ENCODE measurements around the gene GTF2F2. TPM values are rescaled to one million over a fixed set of nuclear protein-coding genes. Genes with fewer than 3 reads are reported as not detected.

Gene GTF2F2
- total RNA-seq, 1 experiment from 2014 or later = 49.6 TPM

DNA sequence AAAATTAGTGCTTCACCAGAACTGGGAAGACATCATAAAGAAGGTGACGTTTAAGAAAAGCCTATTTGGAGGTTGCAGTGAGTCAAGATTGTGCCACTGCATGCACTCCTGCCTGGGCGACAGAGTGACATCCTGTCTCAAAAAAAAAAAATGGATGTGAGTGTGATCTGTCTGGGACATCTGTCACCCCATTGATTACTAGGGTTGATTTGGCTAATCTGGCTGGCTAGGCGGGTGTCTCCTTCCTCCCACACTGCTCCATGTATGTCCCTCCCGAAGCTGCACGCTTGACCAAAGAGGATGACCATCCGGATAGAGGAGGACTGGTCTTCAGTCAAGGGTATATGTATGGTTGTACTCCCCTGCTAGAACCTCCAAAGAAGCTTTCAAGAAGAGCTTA, 2.6 kb downstream of the GTF2F2 start:
- no peak for DNase-seq (ENCODE audit: low read depth)

DNA sequence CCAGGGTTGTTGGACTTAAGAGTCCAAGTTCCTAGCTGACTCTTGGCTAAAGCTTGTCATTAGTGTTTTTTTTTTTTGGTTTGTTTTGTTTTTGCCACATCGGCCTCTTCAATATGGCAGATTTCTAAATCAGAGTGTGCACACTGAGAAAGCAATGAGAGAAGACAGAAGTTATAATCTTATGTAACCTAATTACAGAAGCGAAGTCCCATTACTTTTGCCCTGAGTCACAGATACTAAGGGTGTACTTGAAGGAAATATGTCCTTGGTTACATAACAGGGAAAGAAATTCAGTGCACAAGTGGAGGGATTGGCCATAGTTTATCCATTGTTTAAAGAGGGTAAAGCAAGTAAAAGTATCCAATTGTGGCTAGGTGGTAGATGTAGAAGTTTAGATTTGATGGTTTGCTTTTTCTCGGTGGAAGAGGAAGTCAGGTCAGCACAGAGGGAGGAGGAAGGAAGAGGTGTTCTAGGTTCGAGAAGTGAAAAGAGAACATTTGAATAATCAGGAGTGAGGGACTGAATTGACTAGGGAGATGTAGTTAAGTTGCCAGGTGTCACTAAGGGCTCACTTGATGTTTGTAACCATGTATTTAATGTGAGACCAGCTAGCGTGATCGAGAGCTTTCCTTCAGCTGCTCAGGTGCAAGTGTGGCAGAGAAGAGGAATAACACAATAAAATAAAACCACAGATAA, 12.2 kb downstream of the GTF2F2 start:
- DNase-seq (ENCODE audit: low read depth) = no peak

DNA sequence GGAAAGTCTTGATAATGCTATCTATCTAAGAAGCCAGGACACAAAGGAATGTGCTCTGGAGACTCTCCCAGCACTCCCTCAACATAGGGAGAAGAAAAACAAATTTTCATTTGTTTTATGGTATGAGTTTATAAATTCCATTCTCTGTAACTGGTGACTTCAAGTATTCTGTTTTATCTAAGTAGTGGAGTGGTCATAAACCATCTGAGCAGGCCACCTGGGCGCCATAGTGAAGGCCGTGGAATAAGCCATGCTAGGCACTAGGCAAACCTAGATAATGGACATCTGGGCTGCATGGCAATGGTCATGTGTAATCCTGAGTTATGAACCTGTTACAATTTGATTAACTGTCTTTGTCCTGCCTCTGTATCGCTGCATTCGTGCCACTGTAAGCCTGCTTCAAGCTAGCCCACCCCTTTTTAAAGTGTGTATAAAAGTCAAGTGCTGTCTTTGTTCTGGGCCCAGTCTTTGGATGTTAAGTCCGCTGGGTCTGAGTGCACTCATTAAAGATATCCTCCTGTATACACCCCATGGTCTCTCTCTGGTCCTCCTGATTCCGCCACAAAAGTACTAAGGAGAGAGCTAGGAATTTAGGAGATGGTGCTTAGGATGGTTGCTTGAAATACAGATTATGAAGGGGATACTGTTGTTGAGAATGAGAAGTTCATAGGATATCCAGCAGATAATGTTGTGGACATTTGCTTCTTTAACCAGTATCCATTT, 13.2 kb downstream of the GTF2F2 start:
- DNase-seq (ENCODE audit: low read depth) = no peak

DNA sequence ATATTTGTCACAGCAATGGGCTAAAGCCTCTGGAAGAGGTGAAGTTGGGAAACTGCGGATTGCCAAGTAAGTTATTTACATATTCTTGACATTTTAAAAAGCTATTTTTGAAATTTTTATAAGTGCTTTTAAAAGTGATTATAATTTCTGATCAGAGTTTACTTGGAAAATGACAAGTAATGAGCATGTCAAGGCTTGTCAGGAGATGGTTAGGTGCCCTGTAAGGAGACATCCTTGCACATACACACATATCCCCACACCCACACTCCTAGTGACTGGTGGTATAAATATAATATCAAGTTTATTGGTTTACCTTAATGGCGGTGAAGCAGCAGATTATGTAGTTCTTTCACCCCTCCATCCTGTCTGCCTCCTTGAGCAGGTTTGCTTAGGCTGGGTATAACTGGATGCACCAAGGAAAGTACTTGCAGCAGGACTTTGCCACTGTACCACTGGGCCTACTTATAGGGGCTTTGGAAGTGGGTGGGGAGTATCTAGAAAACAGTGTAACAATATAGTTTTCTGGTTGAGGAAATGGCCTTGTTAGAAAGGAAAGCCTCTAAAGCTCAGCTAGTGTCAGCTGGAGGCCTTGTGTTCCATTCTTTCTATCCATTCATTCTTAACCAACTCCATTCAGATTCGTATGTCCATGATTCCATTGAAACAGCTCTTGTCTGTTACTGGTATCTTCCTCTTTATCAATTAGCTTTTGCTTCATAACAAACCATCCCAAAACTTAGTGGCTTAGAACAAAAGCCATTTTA, 16.6 kb downstream of the GTF2F2 start:
- no peak for DNase-seq (ENCODE audit: low read depth)

DNA sequence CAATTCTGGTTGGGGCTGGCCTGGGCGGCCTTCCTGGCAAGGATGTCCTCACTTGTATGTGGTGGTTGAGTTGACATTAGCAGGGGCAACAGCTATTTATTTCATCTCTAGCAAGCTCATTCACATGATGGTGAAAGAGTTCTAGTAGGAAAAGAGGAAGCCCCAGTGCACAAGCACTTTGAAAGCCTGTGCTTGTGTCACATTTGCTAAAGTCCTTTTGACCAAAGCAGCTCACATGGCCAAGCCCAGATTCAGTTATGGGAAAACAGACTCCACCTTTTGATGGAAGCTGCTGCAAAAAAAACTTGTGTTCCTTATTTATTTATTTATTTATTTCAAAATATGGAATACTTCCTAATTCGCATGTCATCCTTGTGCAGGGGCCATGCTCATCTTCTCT, 17.2 kb downstream of the GTF2F2 start:
- DNase-seq (ENCODE audit: low read depth) = no peak

DNA sequence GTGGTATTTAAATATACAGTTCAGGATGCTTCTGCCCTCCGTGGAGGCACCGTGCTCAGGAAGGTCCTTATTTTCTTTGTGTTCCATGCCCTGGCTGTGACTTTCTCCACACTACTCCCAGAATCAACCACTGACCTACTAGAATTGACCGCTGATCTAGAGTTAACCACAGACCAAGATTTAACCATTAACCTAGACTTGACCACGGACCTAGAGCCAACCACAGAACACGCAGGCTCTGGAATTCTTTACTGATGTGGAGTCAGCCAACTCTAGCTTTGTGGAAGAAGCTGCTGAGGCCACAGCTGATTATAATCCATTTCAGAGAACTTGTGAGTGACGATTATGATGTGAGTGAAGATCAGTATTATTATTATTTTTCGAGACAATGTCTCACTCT, 18.0 kb downstream of the GTF2F2 start:
- DNase-seq (ENCODE audit: low read depth) = peak; percentile 33

DNA sequence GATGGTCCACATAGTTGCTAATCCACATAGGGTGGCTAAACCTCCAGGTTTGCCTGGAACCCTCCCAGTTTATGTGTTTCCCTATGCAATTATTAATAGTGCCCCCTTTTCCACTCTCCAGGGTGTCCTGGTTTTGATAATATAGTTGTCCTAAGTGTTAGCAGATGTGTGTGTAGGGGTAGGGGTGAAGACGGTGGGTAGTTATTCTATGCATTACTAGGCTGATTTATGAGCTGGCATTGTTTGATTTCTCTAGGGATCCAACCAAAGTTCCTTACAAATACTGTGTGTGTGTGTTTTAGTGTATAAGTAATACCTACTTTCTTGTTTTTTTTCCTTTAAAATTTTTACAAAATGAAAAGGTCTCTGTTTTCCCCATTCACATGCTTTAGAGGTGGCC, 21.1 kb downstream of the GTF2F2 start:
- DNase-seq (ENCODE audit: low read depth) = no peak

DNA sequence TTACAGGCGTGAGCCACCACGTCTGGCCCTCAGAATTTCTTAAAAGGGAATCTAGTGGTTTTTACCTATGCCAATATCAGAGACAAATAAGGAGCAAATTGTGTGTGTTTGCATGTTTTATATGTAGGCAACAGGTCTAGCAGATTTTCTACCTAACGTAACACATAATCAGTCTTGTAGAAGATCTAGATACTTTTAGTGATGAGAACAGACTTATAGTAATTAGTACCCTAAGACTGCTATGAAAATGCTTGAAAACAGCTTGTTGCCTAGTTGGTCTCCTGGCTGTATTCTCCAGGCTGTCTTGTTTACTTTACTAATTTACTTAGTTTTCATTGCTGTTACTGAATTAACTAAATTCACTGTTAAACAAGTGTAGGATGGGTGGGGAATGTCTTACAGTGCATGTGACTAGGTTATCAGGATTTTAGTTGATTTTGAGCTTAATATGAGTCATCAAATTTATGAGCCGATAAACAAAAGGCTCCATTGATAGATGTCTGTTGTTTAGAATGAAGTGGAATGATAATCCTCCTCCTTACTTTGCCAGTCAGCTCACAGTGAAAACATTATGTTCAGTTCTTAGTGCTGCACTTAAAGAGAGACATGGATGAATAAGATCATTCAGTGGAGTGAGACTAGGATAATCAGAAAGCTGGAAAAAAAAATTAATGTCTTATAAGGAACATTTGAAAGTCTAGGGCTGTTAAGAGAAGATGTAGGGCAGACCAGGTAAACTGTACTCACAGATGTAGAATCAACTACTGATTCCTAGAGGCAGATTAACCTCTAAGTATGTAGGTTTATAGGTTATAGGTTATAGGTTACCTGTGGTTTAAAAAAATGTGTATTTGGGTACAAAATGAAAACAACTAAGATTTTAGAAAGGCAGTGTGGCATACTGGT, 22.4 kb downstream of the GTF2F2 start:
- DNase-seq (ENCODE audit: low read depth) = peak; percentile 69

DNA sequence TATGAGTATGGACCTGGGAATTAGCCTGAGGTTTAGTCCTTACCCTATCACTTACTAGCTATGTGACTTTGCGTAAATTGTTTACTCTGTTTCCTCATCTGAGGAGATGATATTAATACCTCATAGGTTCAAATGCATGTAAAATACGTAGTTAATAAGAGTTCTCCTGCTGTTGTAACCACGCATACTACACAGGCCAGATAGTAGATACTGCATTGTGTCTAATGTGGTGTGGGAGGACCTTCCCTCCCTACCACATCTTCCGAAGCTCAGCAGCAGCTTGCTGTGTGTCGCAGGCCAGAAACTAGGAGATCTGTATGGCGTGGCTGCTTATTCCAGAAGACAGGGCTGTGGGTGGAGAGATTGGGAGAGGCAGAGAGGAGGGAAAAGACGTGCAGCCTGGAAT, 23.0 kb downstream of the GTF2F2 start:
- DNase-seq (ENCODE audit: low read depth) = peak; percentile 25

DNA sequence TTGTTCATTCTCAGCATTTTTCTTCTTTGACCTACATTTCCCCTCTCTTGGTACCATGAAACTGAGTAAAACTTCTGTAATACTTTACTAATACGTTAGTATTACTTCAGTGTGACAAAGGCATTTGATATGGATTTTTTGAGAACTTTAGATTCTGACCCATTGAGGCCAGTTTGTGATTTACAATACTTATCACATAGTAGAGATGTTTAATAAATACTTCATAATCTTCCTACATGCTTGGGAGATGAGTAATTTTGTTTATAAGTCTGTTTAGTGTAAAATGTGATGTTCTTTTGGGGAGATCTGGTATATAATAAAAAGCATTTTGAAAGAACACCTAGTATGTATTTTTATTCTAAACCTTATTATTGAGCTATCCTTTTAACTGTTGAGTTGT, 29.7 kb downstream of the GTF2F2 start:
- DNase-seq (ENCODE audit: low read depth) = no peak

DNA sequence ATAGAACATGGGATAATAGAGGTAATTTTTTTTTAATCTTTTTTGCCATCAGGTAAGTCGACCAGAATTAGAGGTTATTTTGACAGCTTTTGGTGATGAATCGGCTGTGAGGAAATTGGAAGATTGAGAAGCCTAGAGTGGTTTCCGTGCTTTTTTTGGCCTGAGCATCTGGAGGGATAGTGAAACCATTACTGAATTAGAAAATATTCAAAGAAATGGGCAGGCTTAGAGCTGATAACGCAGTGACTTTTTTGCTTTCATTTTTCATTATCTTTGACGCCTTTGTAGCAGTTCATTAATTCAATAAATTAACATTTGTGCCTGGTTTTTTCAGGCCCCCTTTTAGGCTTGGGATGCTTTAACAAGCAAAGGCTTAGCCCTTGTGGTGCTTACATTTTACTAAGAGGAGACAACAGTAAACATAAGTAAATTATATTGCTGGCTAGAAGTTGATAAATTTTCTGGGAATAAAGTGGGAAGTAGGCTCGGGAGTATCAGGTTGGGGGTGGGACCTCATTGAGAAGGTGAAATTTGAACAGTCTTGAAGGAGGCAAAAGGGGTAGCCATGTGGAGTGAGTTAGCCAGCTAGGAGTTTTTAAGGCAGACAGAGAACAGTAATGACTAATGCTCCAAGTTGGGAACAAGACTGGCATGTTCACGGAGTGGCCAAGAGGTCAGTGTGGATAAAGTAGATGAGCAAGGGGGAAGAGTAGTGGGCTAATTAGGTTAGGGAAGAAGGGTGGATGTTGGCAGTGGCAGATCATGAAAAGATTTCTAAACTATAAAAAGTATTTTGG, 36.5 kb downstream of the GTF2F2 start:
- no peak for DNase-seq (ENCODE audit: low read depth)

DNA sequence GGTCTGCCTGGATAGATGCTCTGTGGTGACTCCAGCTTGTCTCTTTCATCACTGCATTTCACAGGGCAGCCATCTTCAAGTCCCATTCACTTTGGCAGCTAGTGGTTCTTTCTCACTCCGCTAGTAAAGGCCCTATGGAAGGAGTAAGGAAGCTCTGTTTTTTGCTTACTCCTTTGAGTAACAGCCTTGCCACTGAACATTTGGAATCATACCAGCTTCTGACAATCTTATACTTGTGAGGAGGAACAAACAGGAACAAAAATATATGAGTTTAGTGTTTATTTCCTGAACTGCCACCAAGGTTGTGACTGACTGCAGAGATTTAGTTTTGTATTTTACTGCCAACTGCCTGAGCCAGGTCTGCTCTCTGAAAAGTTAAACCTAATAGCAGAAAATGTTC, 41.9 kb downstream of the GTF2F2 start:
- peak; percentile 68 for DNase-seq (ENCODE audit: low read depth)

DNA sequence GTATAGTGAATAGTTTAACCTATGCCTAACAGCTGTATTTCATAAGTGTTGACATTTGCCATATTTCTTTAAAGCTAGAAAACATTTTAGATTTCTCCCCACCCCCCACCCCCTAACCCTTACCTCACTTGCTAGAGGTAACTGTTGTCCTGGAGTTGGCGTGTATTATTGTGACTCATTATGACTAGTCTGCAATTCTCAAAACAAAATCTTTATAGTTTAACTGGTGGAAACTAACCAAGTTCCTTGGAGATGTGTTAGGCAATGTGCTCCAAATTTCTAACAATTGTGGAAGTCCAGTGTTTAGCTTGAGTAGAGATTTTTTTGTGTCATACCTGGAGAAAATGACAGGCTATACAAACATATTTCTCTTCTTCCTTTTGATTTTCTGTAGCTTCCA, 42.5 kb downstream of the GTF2F2 start:
- DNase-seq (ENCODE audit: low read depth) = peak; percentile 94

DNA sequence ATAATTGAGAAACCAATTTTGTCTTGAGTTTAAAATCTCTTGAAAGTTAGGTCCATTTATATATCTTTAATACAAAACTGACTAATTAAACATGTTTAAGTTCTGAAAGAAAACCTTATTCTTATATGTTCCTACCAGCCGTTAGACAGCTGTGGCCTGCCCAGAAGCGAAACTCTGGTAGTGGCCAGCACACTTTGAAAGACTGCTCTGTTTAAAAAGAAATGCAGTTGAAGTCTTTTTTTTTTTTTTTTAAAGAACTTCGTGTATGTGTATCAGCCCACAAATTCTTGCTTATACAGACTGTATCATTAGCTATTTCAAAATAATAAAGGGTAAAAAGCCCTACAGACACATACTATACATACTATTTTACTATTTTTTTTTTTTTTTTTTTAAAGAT, 46.5 kb downstream of the GTF2F2 start:
- DNase-seq (ENCODE audit: low read depth) = no peak

DNA sequence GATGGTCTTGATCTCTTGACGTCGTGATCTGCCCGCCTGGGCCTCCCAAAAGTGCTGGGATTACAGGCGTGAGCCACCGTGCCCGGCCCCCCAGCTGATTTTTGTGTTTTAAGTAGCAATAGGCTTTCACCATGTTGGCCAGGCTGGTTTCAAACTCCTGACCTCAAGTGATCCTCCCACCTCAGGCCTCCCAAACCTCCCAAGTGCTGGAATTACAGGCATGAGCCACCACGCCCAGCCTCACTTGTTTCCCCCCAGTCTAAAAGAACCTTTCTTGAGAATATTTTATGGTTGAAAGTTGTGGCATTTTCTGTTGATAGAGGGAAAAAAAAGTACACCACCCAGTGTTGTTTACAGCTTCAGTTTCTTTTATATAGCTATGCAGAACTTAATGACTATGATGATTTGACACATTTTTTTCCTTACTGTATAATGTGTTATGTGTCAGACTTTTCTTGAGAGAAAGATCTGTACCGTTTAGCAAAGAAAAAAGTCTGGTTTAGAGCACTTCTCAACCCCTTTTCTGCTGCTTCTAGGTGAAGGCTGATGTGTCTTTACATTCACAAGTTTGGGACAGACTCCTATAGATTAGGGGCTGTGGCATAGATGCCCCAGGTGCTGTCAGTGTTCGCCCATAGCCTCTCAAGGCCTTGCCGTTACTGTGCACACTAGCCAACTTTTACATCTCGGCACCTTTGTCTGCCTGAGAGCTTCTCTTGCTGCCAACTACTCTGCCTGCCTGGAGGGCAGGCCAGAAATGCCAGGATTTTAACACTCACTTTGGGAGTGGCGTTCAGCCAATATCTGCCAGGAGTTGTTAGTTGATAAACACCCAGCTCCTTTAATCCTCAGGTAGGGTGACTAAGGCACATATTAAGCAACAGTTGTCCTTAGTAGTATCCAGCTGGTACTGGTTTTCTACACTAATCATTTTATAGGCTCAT, 47.6 kb downstream of the GTF2F2 start:
- peak; percentile 95 for DNase-seq (ENCODE audit: low read depth)

DNA sequence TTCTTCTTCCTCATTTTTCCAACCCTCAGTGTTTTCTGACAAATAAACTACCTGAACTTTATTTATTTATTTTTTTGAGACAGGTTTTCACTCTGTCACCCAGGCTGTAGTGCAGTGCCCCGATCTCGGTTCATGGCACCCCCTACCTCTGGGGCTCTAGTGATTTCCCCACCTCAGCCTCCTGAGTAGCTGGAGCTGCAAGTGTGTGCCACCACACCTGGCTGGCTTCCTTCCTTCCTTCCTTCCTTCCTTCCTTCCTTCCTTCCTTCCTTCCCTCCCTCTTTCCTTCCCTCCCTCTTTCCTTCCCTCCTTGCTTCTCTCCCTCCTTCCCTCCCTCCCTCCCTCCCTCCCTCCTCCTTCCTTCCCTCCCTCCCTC, 48.2 kb downstream of the GTF2F2 start:
- DNase-seq (ENCODE audit: low read depth) = no peak

DNA sequence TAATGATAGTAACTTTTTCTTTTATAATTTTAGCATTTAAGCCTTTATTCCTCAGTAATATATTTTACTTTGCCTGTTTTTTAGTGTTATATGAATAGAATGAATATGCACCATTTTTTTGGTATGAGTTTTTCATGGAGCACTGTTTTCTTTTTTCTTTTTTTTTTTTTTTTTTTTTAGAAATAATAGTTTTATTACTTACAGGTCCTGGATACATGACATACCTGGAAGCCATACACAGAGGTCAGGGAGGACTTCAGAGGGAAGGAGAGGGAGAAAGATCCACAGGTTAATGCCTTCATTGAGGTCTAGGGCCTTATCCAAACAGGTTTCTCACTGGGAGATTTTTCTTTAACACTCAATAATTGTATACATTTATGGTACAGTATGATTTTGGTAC, 54.2 kb downstream of the GTF2F2 start:
- no peak for DNase-seq (ENCODE audit: low read depth)

DNA sequence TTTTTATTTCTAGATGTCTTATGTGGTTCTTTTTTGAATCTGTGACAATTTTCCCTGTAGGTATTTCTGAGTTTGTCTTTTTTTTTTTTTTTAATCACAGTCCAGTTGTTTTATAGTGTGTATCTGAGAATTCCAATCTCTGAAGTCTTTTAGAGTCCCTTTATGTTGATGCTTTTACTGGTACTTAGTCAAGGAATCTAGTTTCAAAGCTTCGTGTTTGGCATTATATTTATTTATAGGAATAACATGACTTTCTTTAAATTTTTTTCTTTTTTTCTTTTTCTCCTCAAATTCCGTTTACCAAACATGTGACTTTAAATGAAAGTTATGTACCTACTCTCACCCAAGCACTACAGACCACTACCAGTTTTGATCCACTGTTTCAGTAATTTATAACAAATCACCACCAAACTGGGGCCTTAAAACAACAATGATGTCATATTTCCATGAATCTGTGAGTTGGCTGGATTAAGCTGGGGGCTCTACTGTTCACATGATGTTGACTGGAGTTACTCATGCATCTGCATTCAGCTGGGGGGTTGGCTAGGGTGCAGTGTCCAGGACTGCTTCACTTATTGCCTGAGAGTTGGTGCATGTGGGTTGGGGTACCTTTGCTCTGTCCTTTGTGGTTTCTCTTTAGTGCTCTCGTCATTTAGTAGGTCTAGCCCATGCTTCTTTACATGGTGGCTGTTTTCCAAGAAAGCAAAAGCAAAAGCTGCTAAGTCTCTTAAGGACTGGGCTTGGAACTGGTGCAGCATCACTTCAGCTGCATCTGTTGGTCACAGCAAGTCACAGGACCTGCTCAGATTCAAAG, 58.2 kb downstream of the GTF2F2 start:
- peak; percentile 85 for DNase-seq (ENCODE audit: low read depth)

DNA sequence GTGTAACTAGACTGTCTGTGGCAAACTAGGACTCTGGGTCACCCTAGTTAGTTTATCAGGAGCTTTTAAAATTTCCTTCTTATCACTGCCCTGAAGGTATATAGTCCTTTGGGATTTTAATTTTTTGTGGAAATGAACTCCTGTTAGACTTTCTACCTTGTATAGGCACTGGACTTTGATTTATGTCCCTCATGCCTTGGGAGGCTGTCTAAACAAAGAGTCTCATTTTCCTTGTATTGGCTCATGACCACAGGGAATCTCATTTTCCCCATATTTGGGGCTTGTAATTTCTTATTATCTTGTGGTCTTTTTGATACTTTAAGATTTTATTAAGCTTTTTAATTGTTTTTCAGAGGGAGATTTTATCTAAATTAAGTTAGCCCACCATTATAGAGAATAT, 59.1 kb downstream of the GTF2F2 start:
- peak; percentile 74 for DNase-seq (ENCODE audit: low read depth)

Measured in M059J (cell line).